HG03558 (cell line): ENCODE results near the gene LINC00237.

ENCODE experiments used
- ATAC-seq: cut with Tn5 transposase; IDR thresholded peaks from one replicate; pipeline ENCODE4 v1.9.1; 2021; ENCODE audit warnings: moderate number of reproducible peaks; ENCODE audit not compliant: unreplicated experiment; ENCODE audit errors: extremely low read depth

Gene LINC00237

DNA sequence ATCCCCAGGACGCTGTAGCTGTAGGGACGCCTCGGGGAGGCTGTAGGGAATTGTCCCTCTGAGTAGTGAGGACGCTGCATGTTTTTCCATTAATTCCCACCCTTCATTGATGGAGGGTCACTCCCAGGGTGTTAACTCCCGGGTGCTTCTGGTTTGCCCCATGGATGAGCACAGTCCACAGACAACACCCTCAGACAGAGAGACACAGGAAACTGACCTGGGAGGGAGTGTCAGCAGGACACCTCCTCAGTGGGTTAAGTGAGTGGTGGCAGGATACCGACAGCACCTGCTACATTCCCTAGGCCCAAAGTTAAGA lies 53.5 kb downstream of the LINC00237 start:
- ATAC-seq = no peak

DNA sequence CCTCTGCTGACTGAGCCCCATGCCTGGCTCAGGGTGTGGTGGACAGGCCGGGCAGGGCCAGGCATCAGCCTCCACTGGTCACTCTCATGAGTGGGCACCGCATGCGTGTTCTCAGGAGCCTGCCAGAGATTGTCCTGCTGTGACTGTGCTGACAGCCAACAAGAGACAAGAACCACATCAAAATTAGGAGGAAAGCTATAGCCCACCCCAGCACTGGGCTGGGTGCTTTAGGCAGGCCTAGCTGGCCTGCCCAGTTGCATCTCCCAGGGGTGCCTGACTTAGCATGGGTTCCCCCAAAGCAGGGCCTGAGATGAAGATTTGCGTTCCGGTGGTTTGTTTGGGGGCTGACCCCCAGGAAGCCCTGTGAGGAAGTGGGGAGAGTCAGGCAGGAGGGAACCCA lies 53.9 kb downstream of the LINC00237 start:
- no peak for ATAC-seq

DNA sequence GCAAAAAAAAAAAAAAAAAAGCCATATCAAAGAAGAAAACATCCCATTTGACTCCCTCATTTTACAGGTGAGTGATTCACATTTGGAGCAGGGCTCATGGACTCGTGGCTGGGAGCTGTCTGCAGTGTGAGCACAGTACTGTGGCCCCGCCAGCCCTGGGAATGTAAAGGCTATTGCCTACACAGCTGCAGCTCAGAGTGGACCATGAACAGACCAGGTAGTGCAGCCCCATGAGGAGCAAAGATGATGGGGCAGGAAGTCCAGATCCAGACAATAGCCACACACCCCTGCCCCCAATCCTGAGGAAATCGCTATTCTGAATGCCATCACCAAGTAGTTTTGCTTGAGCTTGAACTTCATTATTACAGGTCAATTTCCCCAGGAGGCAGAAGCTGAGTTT lies 55.4 kb downstream of the LINC00237 start:
- no peak for ATAC-seq

DNA sequence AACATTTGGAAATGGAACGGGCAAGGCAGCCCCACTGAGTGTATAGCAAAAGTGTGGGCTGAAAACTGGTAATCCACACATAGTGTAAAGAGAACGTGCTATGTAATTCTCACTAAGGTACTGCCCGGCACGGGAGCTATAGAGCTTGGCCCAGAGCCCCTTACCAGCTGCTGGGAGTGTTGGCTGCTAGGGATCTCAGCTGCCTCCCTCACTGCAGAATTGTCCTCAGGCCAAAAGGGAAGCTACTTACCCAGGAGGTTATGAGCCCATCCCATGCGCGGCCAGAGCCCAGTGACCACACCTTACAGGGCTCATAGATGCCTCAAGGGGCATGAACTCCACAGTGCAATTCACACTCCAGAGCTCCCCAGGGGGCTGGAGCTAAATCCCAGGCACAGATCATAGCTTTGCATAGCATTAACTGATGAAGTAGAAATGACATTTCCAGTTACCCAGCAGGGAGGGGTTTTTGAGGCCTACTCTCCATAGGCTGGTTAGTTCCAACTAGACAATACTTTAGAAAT lies 56.8 kb downstream of the LINC00237 start:
- no peak for ATAC-seq

DNA sequence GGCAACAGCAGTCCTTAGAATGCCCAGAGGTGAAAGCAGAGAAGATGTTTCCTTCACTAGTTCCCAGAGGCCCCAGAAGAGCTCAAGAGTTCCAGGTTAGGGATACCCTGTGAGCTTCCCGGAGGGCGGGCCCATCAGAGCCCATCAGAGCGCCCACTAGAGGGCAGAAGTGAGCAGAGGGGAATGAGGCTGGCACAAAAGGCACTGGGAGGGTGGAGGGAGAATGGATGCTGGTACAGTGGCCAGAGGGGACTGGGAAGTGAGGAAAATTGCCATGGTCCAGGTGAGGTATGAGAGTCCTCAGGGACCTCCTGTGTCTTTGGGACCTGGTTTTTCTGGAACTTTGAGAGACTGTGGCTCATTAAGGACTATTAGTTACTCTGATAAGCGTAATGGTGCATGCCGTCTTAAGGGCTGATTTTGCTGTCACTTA lies 57.3 kb downstream of the LINC00237 start:
- ATAC-seq = no peak

DNA sequence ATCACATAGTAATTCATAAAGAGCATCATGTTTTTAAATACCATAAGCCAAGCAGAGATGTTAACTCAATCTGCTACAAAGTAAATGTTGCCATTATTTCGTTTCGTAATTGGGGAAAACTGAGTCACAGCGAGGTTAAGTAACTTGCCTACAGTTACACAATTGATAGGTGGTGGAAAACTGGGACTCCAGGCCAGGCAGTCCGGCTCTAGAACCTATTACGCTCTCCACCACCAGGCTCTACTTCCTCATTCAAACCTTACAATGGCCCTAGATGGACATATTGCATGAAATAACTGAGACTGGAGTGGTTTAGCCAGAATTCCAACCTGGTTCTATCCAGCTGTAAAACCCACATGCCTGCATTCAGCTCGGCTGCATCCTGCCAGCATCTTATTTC lies 58.2 kb downstream of the LINC00237 start:
- ATAC-seq = no peak

DNA sequence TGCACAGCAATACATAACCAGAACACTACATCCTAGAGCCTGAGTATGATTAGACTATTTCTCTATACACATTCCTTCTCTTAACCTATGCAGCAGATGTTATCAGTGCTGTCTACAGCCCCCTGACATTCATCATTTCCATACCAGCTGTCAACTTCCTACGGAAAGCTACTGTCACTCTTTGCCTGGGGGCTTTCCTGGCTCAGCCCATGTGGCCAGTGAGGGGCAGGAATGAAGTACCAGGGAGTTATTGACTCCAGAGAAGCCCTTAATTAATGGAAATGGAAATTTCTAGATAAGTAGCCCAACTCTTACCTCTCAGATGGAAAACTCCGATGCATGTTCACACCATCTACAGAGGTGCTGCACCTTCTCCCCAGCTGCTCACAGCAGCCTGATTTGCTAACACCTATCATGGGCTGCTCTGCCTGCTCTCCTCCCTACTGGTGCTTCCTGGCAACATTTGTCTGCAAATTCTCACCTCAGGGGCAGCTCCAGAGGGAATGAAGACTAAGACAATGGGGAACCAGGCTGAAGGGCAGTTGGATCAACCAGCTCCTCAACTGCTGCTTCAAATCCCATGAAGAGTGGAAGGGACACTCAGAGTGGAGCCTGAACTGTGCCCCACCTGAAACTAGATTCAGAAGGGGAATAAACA lies 59.6 kb downstream of the LINC00237 start:
- ATAC-seq = no peak
